Sigmoid colon (tissue), 4 donors: Measurements from ENCODE around the gene SYCP3.

Experiments used
- EP300 ChIP-seq, 4 donors: sonication (generic); formaldehyde crosslinking; IDR thresholded peaks; one replicate each; pipeline ENCODE4 v1.6.1; 2017; ENCODE audit warnings: antibody characterized with exemption in 4 of 4
- POLR2A ChIP-seq, 2 donors: fragments of 450-650 bp; IDR thresholded peaks; one replicate each; pipeline ENCODE4 v1.6.1; 2016; ENCODE audit warnings: antibody characterized with exemption in 2 of 2, mild to moderate bottlenecking in 2 of 2, moderate library complexity in 2 of 2
- POLR2AphosphoS5 ChIP-seq, 4 donors: sonication (generic); formaldehyde crosslinking; IDR thresholded peaks; one replicate each; pipeline ENCODE4 v1.6.1; 2017; ENCODE audit warnings: antibody characterized with exemption in 4 of 4
- TF ChIP-seq, protein P1 (sequence below), 4 experiments: fragments of 450-650 bp in 3 of 4; fragments of 200-600 bp in 1 of 4; IDR thresholded peaks; one replicate each; pipeline ENCODE4 v1.5.1; 2016 to 2019; ENCODE audit warnings: antibody characterized with exemption in 4 of 4, mild to moderate bottlenecking in 3 of 4, moderate library complexity in 2 of 4

GRCh38 chr12:101779626-101780025 is 40.4 kb upstream of the SYCP3 start:
- TF ChIP-seq, protein P1, sequence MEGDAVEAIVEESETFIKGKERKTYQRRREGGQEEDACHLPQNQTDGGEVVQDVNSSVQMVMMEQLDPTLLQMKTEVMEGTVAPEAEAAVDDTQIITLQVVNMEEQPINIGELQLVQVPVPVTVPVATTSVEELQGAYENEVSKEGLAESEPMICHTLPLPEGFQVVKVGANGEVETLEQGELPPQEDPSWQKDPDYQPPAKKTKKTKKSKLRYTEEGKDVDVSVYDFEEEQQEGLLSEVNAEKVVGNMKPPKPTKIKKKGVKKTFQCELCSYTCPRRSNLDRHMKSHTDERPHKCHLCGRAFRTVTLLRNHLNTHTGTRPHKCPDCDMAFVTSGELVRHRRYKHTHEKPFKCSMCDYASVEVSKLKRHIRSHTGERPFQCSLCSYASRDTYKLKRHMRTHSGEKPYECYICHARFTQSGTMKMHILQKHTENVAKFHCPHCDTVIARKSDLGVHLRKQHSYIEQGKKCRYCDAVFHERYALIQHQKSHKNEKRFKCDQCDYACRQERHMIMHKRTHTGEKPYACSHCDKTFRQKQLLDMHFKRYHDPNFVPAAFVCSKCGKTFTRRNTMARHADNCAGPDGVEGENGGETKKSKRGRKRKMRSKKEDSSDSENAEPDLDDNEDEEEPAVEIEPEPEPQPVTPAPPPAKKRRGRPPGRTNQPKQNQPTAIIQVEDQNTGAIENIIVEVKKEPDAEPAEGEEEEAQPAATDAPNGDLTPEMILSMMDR (IDR thresholded peaks at IDR 0.05), result no peak
- no peak for TF ChIP-seq POLR2A (IDR thresholded peaks at IDR 0.05)
- TF ChIP-seq EP300 (IDR thresholded peaks at IDR 0.05), result no peak
- TF ChIP-seq POLR2AphosphoS5 (IDR thresholded peaks at IDR 0.05), result no peak
